Mesenteric fat pad (tissue), 1 donor: ENCODE results near the gene ENOX1. TPM values are rescaled to one million over a fixed set of nuclear protein-coding genes. Genes with fewer than 3 reads are reported as not detected.
A peak's percentile ranks its signal among the peaks of the same experiment; 100 is the strongest.

Experiments
- DNase-seq: peaks from one replicate; pipeline ENCODE4 v3.0.0-alpha.2; 2020; ENCODE audit warnings: low spot score
- total RNA-seq: library from RNA; stranded (reverse); fragmentation: NEBNext Ultra II Directional; extraction: Animal tissue kit (Norgen Biotek cat#: 25700); gene quantifications from one replicate; pipeline ENCODE4 v1.2.1, GENCODE V29; 2021
- donor health status: DM: yes; HTN: yes; CAD: no.

The ENOX1 gene
- total RNA-seq, 1 donor from 2014 or later = 8.2 TPM

GRCh38 chr13:43785650-43786471, 911 bp downstream of the ENOX1 start:
- peak; percentile 90 for DNase-seq

- no peak for DNase-seq
Measured at GRCh38 chr13:43785261-43785649, 1.5 kb downstream of the ENOX1 start.

- no peak for DNase-seq
Measured at GRCh38 chr13:43784496-43784895, 2.3 kb downstream of the ENOX1 start.

GRCh38 chr13:43783820-43784219, 3.0 kb downstream of the ENOX1 start:
- DNase-seq = no peak

- DNase-seq = no peak
Measured at GRCh38 chr13:43782686-43783085, 4.1 kb downstream of the ENOX1 start.

- DNase-seq = no peak
Measured at GRCh38 chr13:43780666-43781065, 6.1 kb downstream of the ENOX1 start.

GRCh38 chr13:43776501-43777079, 10.2 kb downstream of the ENOX1 start:
- no peak for DNase-seq

- no peak for DNase-seq
Measured at GRCh38 chr13:43776006-43776405, 10.8 kb downstream of the ENOX1 start.

GRCh38 chr13:43773602-43774001, 13.2 kb downstream of the ENOX1 start:
- DNase-seq = no peak

GRCh38 chr13:43770871-43771270, 15.9 kb downstream of the ENOX1 start:
- DNase-seq = no peak

- DNase-seq = no peak
Measured at GRCh38 chr13:43769529-43769928, 17.2 kb downstream of the ENOX1 start.

GRCh38 chr13:43767341-43767931, 19.3 kb downstream of the ENOX1 start:
- DNase-seq = no peak

GRCh38 chr13:43766725-43767124, 20.0 kb downstream of the ENOX1 start:
- DNase-seq = no peak

GRCh38 chr13:43764349-43764748, 22.4 kb downstream of the ENOX1 start:
- DNase-seq = no peak

- no peak for DNase-seq
Measured at GRCh38 chr13:43763143-43763759, 23.5 kb downstream of the ENOX1 start.

- DNase-seq = no peak
Measured at GRCh38 chr13:43761616-43762315, 25.0 kb downstream of the ENOX1 start.

- DNase-seq = no peak
Measured at GRCh38 chr13:43760257-43760656, 26.5 kb downstream of the ENOX1 start.

GRCh38 chr13:43758834-43759233, 27.9 kb downstream of the ENOX1 start:
- DNase-seq = no peak

- no peak for DNase-seq
Measured at GRCh38 chr13:43757266-43757665, 29.5 kb downstream of the ENOX1 start.

GRCh38 chr13:43755844-43756243, 30.9 kb downstream of the ENOX1 start:
- no peak for DNase-seq

GRCh38 chr13:43751624-43752023, 35.1 kb downstream of the ENOX1 start:
- DNase-seq = no peak

- DNase-seq = no peak
Measured at GRCh38 chr13:43749503-43749902, 37.3 kb downstream of the ENOX1 start.
